HEK293 (cell line): ENCODE results near the gene STRADA.

Experiments used
- CTCF ChIA-PET: fragments of 350-600 bp; formaldehyde crosslinking; extraction: SDS; loops from one replicate; lab custom pipeline; 2021; ENCODE audit warnings: antibody characterized with exemption; lab: Yijun Ruan, JAX
- POLR2A ChIA-PET: fragments of 300-600 bp; formaldehyde crosslinking; extraction: SDS; loops from one replicate; lab custom pipeline; 2020; ENCODE audit warnings: antibody characterized with exemption, inconsistent platforms; lab: Yijun Ruan, JAX
- H3K27ac ChIP-seq: fragments of 200-500 bp; sonication (Bioruptor generic); 2 replicates; pipeline ENCODE4 v1.5.1; 2014; ENCODE audit warnings: low read depth, low read length, control low read depth, inconsistent platforms; ENCODE audit errors: extremely low read depth
- H3K36me3 ChIP-seq, 2 experiments: fragments of 200-500 bp in 1 of 2; sonication (Bioruptor generic) in 1 of 2; 1 replicate in 1 of 2; 2 replicates in 1 of 2; pipeline ENCODE4 v1.5.1; 2014 to 2017; ENCODE audit warnings: inconsistent platforms in 2 of 2, low read length in 2 of 2; ENCODE audit not compliant: control insufficient read depth in 2 of 2, insufficient read depth in 1 of 2
- H3K4me1 ChIP-seq: fragments of 200-500 bp; sonication (Bioruptor generic); 2 replicates; pipeline ENCODE4 v1.5.1; 2014; ENCODE audit warnings: mild to moderate bottlenecking, low read length, inconsistent platforms; ENCODE audit not compliant: control insufficient read depth, insufficient read depth
- H3K4me3 ChIP-seq: 2 replicates; pipeline ENCODE4 v1.5.1; 2011; ENCODE audit warnings: low read depth, mild to moderate bottlenecking, control low read depth, low read length, moderate library complexity
- H3K9me3 ChIP-seq: fragments of 200-500 bp; sonication (Bioruptor generic); 2 replicates; pipeline ENCODE4 v1.5.1; 2014; ENCODE audit warnings: low read depth, low read length, inconsistent platforms; ENCODE audit not compliant: control insufficient read depth, insufficient read depth
- SP7 ChIP-seq: fragments of 450-650 bp; formaldehyde crosslinking; IDR thresholded peaks from 2 replicates; pipeline ENCODE4 v1.5.1; 2016; ENCODE audit warnings: missing biosample characterization, missing genetic modification characterization
- ZNF121 ChIP-seq: fragments of 450-650 bp; formaldehyde crosslinking; IDR thresholded peaks from 2 replicates; pipeline ENCODE4 v1.5.1; 2016; ENCODE audit warnings: missing biosample characterization, missing genetic modification characterization
- ZNF133 ChIP-seq: fragments of 450-650 bp; formaldehyde crosslinking; IDR thresholded peaks from 2 replicates; pipeline ENCODE4 v1.5.1; 2016; ENCODE audit warnings: missing biosample characterization, missing genetic modification characterization
- ZNF140 ChIP-seq: fragments of 450-650 bp; formaldehyde crosslinking; IDR thresholded peaks from 2 replicates; pipeline ENCODE4 v1.5.1; 2016; ENCODE audit warnings: missing biosample characterization, missing genetic modification characterization
- ZNF157 ChIP-seq: fragments of 450-650 bp; formaldehyde crosslinking; IDR thresholded peaks from 2 replicates; pipeline ENCODE4 v1.5.1; 2016; ENCODE audit warnings: missing biosample characterization, missing genetic modification characterization
- ZNF18 ChIP-seq: fragments of 450-650 bp; formaldehyde crosslinking; IDR thresholded peaks from 2 replicates; pipeline ENCODE4 v1.5.1; 2016; ENCODE audit warnings: missing biosample characterization, missing genetic modification characterization
- ZNF23 ChIP-seq: fragments of 450-650 bp; formaldehyde crosslinking; IDR thresholded peaks from 2 replicates; pipeline ENCODE4 v1.5.1; 2016; ENCODE audit warnings: missing biosample characterization, missing genetic modification characterization, borderline replicate concordance
- ZNF239 ChIP-seq: fragments of 450-650 bp; formaldehyde crosslinking; IDR thresholded peaks from 2 replicates; pipeline ENCODE4 v1.5.1; 2016; ENCODE audit warnings: missing biosample characterization, missing genetic modification characterization
- ZNF24 ChIP-seq: fragments of 450-650 bp; formaldehyde crosslinking; IDR thresholded peaks from 2 replicates; pipeline ENCODE4 v1.5.1; 2016; ENCODE audit warnings: missing biosample characterization, missing genetic modification characterization
- ZNF302 ChIP-seq: fragments of 450-650 bp; formaldehyde crosslinking; IDR thresholded peaks from 2 replicates; pipeline ENCODE4 v1.5.1; 2016; ENCODE audit warnings: missing biosample characterization, missing genetic modification characterization, low read depth
- ZNF37A ChIP-seq: fragments of 450-650 bp; IDR thresholded peaks from 2 replicates; pipeline ENCODE4 v1.5.1; 2018; ENCODE audit warnings: missing biosample characterization, missing genetic modification characterization
- ZNF514 ChIP-seq: fragments of 450-650 bp; formaldehyde crosslinking; IDR thresholded peaks from 2 replicates; pipeline ENCODE4 v1.5.1; 2016; ENCODE audit warnings: missing biosample characterization, missing genetic modification characterization
- ZNF560 ChIP-seq: fragments of 450-650 bp; formaldehyde crosslinking; IDR thresholded peaks from 2 replicates; pipeline ENCODE4 v1.5.1; 2017; ENCODE audit warnings: missing biosample characterization, missing genetic modification characterization, borderline replicate concordance
- ZNF626 ChIP-seq: fragments of 450-650 bp; sonication (Bioruptor Pico); formaldehyde crosslinking; IDR thresholded peaks from 2 replicates; pipeline ENCODE4 v1.5.1; 2018; ENCODE audit warnings: missing biosample characterization, missing genetic modification characterization, inconsistent platforms
- ZNF664 ChIP-seq: fragments of 450-650 bp; formaldehyde crosslinking; IDR thresholded peaks from 2 replicates; pipeline ENCODE4 v1.5.1; 2016; ENCODE audit warnings: missing biosample characterization, missing genetic modification characterization
- ZNF692 ChIP-seq: fragments of 450-650 bp; formaldehyde crosslinking; IDR thresholded peaks from 2 replicates; pipeline ENCODE4 v1.5.1; 2016; ENCODE audit warnings: missing biosample characterization, missing genetic modification characterization
- ZNF830 ChIP-seq: fragments of 450-650 bp; IDR thresholded peaks from 2 replicates; pipeline ENCODE4 v1.5.0; 2018; ENCODE audit warnings: missing biosample characterization, missing genetic modification characterization, low read depth, mild to moderate bottlenecking, moderate library complexity
- ZNF837 ChIP-seq: fragments of 450-650 bp; formaldehyde crosslinking; IDR thresholded peaks from 2 replicates; pipeline ENCODE4 v1.5.1; 2016; ENCODE audit warnings: missing biosample characterization, missing genetic modification characterization
- ZSCAN5A ChIP-seq: fragments of 450-650 bp; formaldehyde crosslinking; IDR thresholded peaks from 2 replicates; pipeline ENCODE4 v1.5.1; 2016; ENCODE audit warnings: missing biosample characterization, missing genetic modification characterization

STRADA gene

GRCh38 chr17:63686138-63686685, 55.4 kb downstream of the STRADA start:
- Histone ChIP-seq H3K9me3 (no peaks in the 10 kb centered on the region), H3K4me3 (no peak overlapping the region), H3K4me1 (no peaks in the 10 kb centered on the region), H3K27ac (no peak overlapping the region), H3K36me3 (peaks cover 22 to 83% of the 10 kb centered on the region in 2 experiments)
- POLR2A ChIA-PET: no interaction called here
- CTCF ChIA-PET: interaction anchor here (0.6 to 2.0 kb wide), 3 partner anchors 74 to 1187 kb away, joined by 3 to 6 read pairs (median 4); no protein-coding TSS in a partner anchor
- TF ChIP-seq ZNF692 (tag by site-specific recombination) (no peak), ZNF140 (tag by site-specific recombination) (no peak), ZSCAN5A (tag by site-specific recombination) (no peak), ZNF37A (tag by site-specific recombination) (no peak)

- ChIA-PET POLR2A (interaction anchor here (0.6 kb wide), 1 partner anchor 9 kb away, joined by 4 read pairs; no protein-coding TSS in a partner anchor), CTCF (interaction anchor here (2.0 kb wide), 1 partner anchor 74 kb away, joined by 6 read pairs; no protein-coding TSS in a partner anchor)
- Histone ChIP-seq H3K4me1 (no peaks in the 10 kb centered on the region), H3K9me3 (no peaks in the 10 kb centered on the region), H3K27ac (no peak overlapping the region), H3K4me3 (no peak overlapping the region), H3K36me3 (peaks cover 22 to 77% of the 10 kb centered on the region in 2 experiments)
- TF ChIP-seq ZNF239 (tag by site-specific recombination) (no peak), ZNF157 (tag by site-specific recombination) (no peak), ZNF837 (no peak), ZNF626 (tag by site-specific recombination) (no peak), ZNF664 (peak; percentile 92), ZNF514 (tag by site-specific recombination) (no peak), ZNF24 (tag by site-specific recombination) (no peak), ZNF302 (tag by site-specific recombination) (no peak)
Observed at GRCh38 chr17:63685578-63685977, 56.0 kb downstream of the STRADA start.

GRCh38 chr17:63685041-63685440, 56.6 kb downstream of the STRADA start:
- TF ChIP-seq ZNF18 (tag by site-specific recombination) (no peak), ZNF23 (tag by site-specific recombination) (no peak), ZNF133 (tag by site-specific recombination) (no peak), ZNF121 (no peak), ZNF560 (tag by site-specific recombination) (no peak), SP7 (tag by site-specific recombination) (no peak), ZNF830 (no peak)
- ChIA-PET CTCF (interaction anchor here (0.7 to 2.0 kb wide), 2 partner anchors 73 to 300 kb away, joined by 3 to 6 read pairs; no protein-coding TSS in a partner anchor), POLR2A (interaction anchor here (0.6 kb wide), 1 partner anchor 10 kb away, joined by 4 read pairs; no protein-coding TSS in a partner anchor)
- Histone ChIP-seq H3K27ac (no peak overlapping the region), H3K9me3 (no peaks in the 10 kb centered on the region), H3K36me3 (peaks cover 22 to 71% of the 10 kb centered on the region in 2 experiments), H3K4me1 (no peaks in the 10 kb centered on the region), H3K4me3 (no peak overlapping the region)
